Stimulated activated CD8-positive, alpha-beta memory T cell treated with anti-CD3 and anti-CD28 coated beads, Interleukin-15, amount 100 ng/mL, for 1 hour (primary cell): ENCODE data around the gene METRNL.

Source experiments
- DNase-seq: peaks from one replicate; pipeline ENCODE4 v3.0.0-alpha.2; 2020; ENCODE audit warnings: low read depth

The METRNL gene

DNA sequence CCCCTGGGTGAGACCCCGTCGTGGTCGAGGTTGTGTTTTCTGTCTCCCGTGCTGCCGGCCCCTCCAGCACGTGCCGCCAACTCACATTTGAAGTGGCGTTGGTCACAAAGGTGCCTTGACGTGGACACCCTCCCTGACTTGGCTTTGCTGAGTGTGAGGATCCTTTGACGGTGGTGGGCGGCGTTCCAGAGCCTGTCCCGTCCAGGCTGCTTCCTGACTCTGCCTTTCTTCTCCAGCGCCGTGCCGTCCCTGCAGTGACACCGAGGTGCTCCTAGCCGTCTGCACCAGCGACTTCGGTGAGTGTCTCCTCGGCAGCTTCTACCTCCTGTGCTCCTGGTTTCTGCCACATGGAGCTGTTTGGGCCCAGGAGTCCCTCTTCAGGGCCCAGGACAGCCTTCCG, 13.5 kb downstream of the METRNL start:
- no peak for DNase-seq

- no peak for DNase-seq
Observed at GRCh38 chr17:83093506-83093905, 14.1 kb downstream of the METRNL start.

DNA sequence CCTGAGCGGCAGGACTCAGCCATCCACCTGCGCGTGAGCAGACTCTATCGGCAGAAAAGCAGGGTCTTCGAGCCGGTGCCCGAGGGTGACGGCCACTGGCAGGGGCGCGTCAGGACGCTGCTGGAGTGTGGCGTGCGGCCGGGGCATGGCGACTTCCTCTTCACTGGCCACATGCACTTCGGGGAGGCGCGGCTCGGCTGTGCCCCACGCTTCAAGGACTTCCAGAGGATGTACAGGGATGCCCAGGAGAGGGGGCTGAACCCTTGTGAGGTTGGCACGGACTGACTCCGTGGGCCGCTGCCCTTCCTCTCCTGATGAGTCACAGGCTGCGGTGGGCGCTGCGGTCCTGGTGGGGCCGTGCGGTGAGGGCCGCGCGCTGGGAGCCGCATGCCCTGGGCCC, 14.9 kb downstream of the METRNL start:
- DNase-seq = no peak

- no peak for DNase-seq
Observed at GRCh38 chr17:83095016-83095415, 15.6 kb downstream of the METRNL start.

- DNase-seq = no peak
Observed at GRCh38 chr17:83096401-83097224, 17.2 kb downstream of the METRNL start.

GRCh38 chr17:83097831-83098230, 18.4 kb downstream of the METRNL start:
- no peak for DNase-seq

DNA sequence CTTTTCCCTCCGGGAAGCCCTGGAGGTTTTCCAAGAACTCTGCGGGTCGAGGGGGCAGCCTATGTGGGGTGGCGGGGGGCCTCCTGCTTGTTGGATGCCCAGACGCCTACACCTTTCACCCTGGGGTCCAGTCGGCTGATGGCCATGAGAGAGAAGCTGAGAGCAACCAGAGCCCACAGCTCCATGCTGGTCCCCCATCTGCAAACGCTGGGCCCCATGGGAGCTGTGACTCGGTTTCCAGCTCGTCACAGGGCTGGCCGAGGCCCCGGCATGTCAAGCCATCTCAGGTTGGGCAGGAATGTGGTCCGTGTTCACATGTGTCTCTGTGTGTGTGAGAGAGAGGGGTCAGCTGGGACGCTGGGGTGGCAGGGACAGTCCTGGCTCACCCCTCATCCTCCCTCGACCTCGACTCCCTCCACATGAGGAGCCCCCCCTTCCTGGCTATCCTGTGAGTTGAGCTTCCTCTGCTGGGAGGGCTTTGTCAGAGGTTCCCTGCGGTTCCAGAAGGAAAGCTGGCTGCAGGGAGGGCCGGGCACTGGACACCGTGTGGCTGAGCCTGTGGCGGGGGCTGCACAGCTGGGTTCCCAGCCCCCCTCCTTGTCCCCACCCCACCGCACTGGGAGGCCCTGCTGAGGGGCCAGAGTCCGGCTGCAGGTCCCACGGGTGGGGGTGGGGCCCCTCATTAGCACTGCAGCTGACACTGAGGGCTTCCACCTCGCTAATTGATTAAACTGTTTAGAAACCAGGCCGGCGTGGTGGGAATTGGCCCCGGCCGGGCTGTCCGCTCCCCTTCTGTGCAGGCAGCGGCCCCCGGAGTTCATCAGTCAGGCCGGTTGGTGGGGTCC, 19.1 kb downstream of the METRNL start:
- no peak for DNase-seq

DNA sequence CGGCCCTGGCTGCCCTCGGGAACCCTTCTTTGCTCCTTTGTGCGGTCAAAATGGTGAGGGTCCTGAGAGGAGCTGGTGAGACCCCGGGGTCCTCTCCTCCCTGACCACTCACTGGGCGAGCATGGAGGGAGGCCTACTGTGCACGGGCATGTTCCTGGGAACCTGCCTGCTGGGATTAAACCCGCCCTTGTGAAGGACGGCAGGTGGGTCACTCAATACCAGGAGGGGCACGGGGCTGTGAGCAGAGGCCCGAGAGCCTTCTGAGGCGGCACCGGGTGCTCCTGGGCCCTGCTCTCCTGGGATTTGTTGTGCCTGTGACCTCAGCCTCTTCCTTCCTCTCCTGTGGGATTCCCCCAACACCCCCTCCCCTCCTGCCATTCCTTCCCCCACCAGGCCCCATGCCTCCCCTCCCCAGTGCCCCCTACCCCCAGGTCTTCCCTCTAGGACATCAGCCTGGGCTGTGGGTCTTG, 19.7 kb downstream of the METRNL start:
- no peak for DNase-seq

DNA sequence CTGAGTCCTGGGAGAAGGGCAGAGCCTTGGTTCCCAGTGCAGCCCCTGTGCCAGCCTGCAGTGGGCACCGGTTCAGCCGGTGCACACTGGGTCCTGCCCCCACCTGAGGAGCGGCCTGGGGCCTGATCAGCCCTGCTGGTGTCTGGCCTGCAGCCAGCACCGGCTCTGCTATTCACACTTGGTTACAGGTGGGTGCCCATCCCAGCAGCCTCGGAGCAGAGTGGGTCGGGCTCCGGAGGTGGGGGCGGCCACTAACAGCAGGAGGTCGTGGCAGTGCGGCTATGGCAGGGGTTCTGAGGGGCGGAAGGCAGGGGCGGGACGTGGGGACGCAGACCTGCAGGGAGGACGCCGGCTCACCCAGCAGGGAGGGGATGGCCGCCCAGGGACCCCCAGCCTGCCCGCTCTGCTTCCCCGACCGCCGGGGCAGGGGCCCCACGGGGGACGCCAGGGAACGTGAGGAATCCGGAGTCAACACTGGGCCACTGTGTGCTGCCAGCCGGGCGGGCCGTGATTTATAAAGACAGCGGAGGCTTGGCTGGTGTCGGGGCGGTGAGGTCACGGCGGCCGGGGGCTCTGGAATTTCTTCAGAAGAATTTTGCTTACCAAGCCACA, 20.3 kb downstream of the METRNL start:
- no peak for DNase-seq

DNA sequence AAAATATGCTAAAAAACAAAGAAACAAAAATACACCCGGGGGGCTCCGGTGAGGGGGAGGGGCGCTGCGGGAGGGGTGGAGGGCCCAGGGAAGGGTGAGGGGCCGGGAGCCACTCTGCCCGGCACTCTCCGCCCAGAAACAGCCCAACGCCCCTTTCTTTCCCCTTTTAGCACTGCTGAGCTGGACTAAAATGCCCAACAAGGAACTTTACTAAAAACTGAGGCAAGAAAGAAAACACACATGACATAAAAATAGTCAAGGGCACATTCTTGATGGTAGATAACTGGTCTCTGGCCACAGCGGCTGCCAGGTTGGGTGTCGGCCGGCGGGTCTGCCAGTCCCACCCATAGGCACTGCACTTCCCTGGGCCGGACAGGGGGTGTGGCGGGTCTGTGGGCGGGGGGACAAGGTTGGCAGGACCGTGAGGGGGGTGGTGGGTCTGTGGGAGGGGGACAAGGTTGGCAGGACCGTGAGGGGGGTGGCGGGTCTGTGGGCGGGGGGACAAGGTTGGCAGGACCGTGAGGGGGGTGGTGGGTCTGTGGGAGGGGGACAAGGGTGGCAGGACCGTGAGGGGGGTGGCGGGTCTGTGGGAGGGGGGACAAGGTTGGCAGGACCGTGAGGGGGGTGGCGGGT, 20.9 kb downstream of the METRNL start:
- no peak for DNase-seq

- DNase-seq = no peak
Observed at GRCh38 chr17:83100853-83101391, 21.5 kb downstream of the METRNL start.

DNA sequence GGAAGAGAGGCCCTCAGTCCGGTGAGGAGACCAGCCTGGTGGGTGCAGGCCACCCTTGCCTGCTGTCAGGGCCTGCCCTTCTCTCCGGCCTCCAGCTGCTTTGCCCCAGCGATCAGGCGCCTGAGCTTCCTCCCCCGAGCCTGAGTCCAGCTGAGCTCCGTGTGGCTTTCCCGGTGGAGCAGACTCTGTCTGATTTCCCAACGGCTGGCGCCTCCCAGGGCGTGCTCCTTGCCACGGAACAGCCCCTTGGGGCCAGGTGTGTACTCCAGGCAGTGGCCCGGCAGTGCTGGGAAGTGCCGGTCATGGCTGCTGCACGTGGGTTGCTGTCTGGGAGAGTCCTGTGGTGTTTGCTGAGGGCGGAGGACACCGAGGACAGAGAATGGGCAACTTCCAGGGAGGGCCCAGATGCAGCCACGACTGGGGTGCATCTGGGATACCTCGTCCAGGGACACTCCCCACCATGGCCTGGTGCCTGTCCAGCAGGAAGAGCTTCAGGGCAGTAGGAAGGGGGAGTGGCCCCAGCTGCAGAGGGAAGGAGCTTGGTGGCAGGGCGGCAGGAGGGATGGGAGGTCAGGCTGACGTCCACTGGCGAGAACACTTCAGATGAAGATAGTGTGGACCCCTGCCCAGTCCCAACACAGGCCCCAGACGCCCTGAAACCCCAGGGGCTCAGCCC, 22.5 kb downstream of the METRNL start:
- no peak for DNase-seq

GRCh38 chr17:83103200-83103942, 24.0 kb downstream of the METRNL start:
- DNase-seq = no peak

- DNase-seq = no peak
Observed at GRCh38 chr17:83103943-83104311, 24.5 kb downstream of the METRNL start.

DNA sequence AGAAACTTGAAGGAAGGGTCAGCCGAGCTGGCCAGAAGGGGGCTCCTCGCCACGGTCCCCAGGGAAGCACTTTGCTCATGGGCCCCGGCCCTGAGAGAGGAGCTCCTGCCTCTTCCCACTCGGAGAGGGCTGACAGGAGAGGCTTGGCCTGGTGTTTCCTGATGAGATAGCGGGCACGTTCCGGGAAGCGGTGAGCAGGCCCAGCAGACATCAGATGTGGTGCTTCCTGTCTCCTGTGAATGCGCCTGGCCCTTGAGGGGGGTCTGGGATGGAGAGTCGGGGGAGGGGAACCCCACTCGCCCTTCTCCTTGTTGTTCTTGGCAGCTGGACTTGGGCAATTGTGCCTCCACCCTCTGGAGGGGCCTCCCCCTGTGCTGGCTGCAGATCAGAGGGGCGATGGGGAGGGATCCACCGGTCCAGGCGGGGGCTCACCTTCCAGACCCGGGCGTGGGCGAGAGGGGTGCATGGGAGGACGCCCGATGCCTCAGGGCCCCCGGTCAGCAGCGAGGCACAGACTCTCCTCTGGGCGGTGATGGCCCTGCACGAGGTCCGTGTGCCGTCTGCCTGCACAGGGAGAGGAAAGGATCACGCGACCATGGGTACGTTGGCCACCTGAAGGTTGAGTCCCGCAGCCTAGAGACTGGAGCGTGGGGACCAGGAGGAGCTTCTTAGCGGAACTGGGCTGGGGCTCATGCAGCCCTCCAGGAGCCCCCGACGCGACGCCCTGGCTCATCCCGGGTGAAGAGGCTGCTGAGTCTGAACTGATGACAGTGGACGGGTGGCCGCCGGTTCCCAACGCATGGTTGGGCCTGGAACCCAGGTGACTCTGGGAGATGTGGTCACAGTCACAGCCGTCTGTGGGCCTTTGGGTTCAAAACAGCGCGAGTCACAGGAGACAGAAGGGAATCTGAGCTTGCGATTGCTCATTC, 25.4 kb downstream of the METRNL start:
- no peak for DNase-seq

- DNase-seq = no peak
Observed at GRCh38 chr17:83105512-83105911, 26.1 kb downstream of the METRNL start.

- DNase-seq = no peak
Observed at GRCh38 chr17:83106056-83106588, 26.7 kb downstream of the METRNL start.

DNA sequence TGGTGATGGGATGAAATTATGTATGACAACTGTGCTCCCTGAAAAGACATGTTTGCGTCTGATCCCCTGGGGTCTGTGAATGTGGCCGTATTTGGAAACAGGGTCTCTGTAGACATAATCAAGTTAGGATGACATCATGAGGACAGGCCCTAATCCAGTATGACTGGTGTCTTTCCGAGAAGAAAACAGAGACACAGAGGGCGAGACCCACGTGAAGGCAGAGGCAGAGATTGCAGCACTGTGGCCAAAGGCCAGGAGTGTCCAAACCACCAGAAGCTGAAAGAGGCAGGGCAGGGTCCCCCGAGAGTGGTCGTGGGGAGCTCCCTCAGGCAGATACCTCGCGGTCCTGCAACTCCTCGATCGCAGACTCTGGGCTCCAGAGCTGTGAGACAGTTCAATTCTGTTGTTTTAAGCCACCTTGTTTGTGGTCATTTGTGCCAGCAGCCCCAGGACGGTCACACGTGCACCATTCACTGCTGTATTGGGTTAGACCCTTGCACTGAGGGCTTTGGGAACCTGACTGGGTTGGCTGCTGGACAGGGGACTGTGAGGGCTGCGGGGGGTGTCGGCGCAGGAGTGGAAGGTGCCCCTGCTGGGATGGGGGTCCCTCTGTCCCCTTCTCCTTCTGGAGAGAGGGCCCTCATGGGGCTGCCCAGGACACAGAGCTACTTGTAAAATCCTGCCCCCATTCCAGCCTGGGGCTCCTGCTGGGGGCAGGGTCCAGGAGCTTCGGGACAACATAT, 27.7 kb downstream of the METRNL start:
- no peak for DNase-seq

DNA sequence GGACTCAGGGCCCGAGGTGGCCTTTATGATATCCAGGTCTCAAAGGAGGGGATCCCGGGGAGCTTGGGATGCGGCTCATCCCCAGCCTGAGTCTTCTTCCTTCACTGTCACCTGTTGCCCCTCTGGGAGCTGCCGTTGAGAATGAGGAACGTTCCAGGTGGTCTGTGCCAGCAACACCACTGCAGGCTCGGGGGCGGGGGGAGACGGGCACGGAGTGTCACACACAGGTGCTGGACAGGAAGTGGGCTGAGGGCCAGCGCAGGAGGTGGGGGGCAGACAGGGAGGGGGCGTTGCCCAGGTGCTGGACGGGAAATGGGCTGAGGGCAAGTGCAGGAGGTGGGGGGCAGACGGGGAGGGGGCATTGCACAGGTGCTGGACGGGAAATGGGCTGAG, 28.2 kb downstream of the METRNL start:
- DNase-seq = no peak
